ENCODE measurements around the gene CD28.
A peak's percentile ranks its signal among the peaks of the same experiment; 100 is the strongest.
"Not testable (repeated sequence)": the region's sequence is repeated elsewhere in the genome, so short reads cannot be mapped to it uniquely, and the experiment has no call there.

Gene CD28

GRCh38 chr2:203775684-203776083, 69.2 kb downstream of the CD28 start:
- TF ChIP-seq, protein P1, sequence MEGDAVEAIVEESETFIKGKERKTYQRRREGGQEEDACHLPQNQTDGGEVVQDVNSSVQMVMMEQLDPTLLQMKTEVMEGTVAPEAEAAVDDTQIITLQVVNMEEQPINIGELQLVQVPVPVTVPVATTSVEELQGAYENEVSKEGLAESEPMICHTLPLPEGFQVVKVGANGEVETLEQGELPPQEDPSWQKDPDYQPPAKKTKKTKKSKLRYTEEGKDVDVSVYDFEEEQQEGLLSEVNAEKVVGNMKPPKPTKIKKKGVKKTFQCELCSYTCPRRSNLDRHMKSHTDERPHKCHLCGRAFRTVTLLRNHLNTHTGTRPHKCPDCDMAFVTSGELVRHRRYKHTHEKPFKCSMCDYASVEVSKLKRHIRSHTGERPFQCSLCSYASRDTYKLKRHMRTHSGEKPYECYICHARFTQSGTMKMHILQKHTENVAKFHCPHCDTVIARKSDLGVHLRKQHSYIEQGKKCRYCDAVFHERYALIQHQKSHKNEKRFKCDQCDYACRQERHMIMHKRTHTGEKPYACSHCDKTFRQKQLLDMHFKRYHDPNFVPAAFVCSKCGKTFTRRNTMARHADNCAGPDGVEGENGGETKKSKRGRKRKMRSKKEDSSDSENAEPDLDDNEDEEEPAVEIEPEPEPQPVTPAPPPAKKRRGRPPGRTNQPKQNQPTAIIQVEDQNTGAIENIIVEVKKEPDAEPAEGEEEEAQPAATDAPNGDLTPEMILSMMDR (IDR thresholded peaks at IDR 0.05; ENCODE audit: borderline replicate concordance, control extremely low read depth, extremely low read depth, insufficient read depth, missing control alignments), result no peak
- DNase-seq (ENCODE audit: low spot score), result no peak
- in situ Hi-C loops (cut with MboI; ENCODE audit: low sequenced_read_pairs, unreplicated experiment), result no loop called here

DNA sequence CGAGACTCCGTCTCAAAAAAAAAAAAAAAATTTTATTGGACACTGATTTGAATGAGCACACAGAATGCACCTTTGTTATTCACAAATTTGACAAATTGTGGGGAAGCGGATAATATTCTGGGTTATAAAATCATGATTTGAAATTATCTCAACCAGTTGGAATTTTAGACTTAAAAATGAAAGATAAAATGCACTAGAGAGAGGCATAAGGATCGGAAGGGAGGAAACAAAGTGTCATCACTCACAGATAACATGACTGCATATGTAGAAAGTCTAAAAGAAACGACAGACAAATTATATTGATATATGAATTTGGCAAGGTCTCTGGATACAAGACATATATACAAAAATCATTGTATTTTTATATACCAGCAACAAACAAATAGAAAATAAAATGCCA, 70.6 kb downstream of the CD28 start:
- TF ChIP-seq, protein P1 (IDR thresholded peaks at IDR 0.05; ENCODE audit: borderline replicate concordance, control extremely low read depth, extremely low read depth, insufficient read depth, missing control alignments), result no peak
- no peak for DNase-seq (ENCODE audit: low spot score)
- in situ Hi-C loops (cut with MboI; ENCODE audit: low sequenced_read_pairs, unreplicated experiment), result no loop called here

DNA sequence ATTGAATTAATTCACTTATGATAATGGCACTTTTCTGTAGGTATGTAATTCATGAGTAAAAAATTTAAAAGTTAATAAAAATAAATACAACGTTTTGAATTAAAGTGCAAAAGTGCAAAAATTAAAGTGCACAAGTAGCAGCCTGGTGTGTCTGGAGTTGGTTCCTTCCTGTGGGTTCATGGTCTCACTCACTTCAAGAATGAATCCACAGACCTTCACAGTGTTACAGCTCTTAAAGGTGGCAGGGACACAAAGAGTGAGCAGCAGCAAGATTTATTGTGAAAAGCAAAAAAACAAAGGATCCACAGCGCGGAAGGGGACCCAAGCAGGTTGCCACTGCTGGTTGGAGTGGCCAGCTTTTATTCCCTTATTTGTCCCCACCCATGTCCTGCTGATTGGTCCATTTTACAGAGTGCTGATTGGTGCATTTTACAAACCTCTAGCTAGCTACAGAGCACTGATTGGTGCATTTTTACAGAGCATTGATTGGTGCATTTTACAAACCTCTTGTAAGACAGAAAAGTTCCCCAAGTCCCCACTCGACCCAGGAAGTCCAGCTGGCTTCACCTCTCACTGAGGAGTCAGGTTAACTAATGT, 73.1 kb downstream of the CD28 start:
- DNase-seq (ENCODE audit: low spot score); in situ Hi-C loops (cut with MboI; ENCODE audit: low sequenced_read_pairs, unreplicated experiment): not testable (repeated sequence)

GRCh38 chr2:203780231-203780630, 73.8 kb downstream of the CD28 start:
- in situ Hi-C loops (cut with MboI; ENCODE audit: low sequenced_read_pairs, unreplicated experiment), result no loop called here
- TF ChIP-seq, protein P1 (IDR thresholded peaks at IDR 0.05; ENCODE audit: borderline replicate concordance, control extremely low read depth, extremely low read depth, insufficient read depth, missing control alignments), result no peak
- DNase-seq (ENCODE audit: low spot score), result no peak

- in situ Hi-C loops (cut with MboI; ENCODE audit: low sequenced_read_pairs, unreplicated experiment), result no loop called here
- TF ChIP-seq, protein P1 (IDR thresholded peaks at IDR 0.05; ENCODE audit: borderline replicate concordance, control extremely low read depth, extremely low read depth, insufficient read depth, missing control alignments), result no peak
- DNase-seq (ENCODE audit: low spot score), result no peak
Observed at GRCh38 chr2:203781151-203781550, 74.7 kb downstream of the CD28 start.

GRCh38 chr2:203782262-203782976, 76.0 kb downstream of the CD28 start:
- TF ChIP-seq, protein P1 (IDR thresholded peaks at IDR 0.05; ENCODE audit: borderline replicate concordance, control extremely low read depth, extremely low read depth, insufficient read depth, missing control alignments), result peak; percentile 56
- in situ Hi-C loops (cut with MboI; ENCODE audit: low sequenced_read_pairs, unreplicated experiment), result no loop called here
- peak; percentile 70 for DNase-seq (ENCODE audit: low spot score)

GRCh38 chr2:203783496-203784203, 77.2 kb downstream of the CD28 start:
- TF ChIP-seq, protein P1 (IDR thresholded peaks at IDR 0.05; ENCODE audit: borderline replicate concordance, control extremely low read depth, extremely low read depth, insufficient read depth, missing control alignments), result no peak
- in situ Hi-C loops (cut with MboI; ENCODE audit: low sequenced_read_pairs, unreplicated experiment), result no loop called here
- no peak for DNase-seq (ENCODE audit: low spot score)

- in situ Hi-C loops (cut with MboI; ENCODE audit: low sequenced_read_pairs, unreplicated experiment); DNase-seq (ENCODE audit: low spot score): not testable (repeated sequence)
Observed at GRCh38 chr2:203784710-203785270, 78.4 kb downstream of the CD28 start.

DNA sequence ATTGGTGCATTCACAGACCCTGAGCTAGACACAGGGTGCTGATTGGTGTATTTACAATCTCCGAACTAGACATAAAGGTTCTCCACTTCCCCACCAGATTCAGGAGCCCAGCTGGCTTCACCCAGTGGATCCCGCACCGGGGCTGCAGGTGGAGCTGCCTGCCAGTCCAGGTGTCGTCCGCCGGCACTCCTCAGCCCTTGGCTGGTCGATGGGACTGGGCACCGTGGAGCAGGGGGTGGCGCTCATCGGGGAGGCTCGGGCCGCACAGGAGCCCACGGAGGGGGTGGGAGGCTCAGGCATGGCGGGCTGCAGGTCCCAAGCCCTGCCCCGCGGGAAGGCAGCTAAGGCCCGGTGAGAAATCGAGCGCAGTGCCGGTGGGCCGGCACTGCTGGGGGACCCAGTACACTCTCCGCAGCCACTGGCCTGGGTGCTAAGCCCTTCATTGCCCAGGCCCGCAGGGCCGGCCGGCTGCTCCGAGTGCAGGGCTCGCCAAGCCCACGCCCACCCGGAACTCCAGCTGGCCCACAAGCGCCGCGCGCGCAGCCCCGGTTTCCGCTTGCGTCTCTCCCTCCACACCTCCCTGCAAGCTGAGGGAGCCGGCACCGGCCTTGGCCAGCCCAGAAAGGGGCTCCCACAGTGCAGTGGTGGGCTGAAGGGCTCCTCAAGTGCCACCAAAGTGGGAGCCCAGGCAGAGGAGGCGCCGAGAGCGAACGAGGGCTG, 79.1 kb downstream of the CD28 start:
- DNase-seq (ENCODE audit: low spot score); in situ Hi-C loops (cut with MboI; ENCODE audit: low sequenced_read_pairs, unreplicated experiment): not testable (repeated sequence)

Data from GM13976 (cell line).